ENCODE measurements around the gene COPG1. TPM values are rescaled to one million over a fixed set of nuclear protein-coding genes. Genes with fewer than 3 reads are reported as not detected.

Gene COPG1
- total RNA-seq, 1 donor from 2014 or later, result 169 TPM

Small RNAs within 50 kb of the gene (microRNA-seq; reads per million reads assigned to microRNA genes)
- gene MIR6826, result not detected

Other genes starting within 250 kb of the COPG1 start
- gene EFCC1, start 248.3 kb upstream of the COPG1 start, total RNA-seq (ENCODE audit: low replicate concordance), result 0.29 and 2.2 TPM in 2 replicates
- gene GP9, start 188.8 kb upstream of the COPG1 start, total RNA-seq (ENCODE audit: low replicate concordance), result not detected in 2 replicates
- 16.2 and 21.1 TPM in 2 replicates for gene RAB43, start 127.8 kb upstream of the COPG1 start, total RNA-seq (ENCODE audit: low replicate concordance)
- gene ISY1, start 88.5 kb upstream of the COPG1 start, total RNA-seq (ENCODE audit: low replicate concordance), result 33.2 and 35.6 TPM in 2 replicates
- 238 and 260 TPM in 2 replicates for gene CNBP, start 65.7 kb upstream of the COPG1 start, total RNA-seq (ENCODE audit: low replicate concordance)
- gene HMCES, start 29.3 kb downstream of the COPG1 start, total RNA-seq (ENCODE audit: low replicate concordance), result 33.2 and 34.9 TPM in 2 replicates
- gene EFCAB12, start 179.0 kb downstream of the COPG1 start, total RNA-seq (ENCODE audit: low replicate concordance), result 1.2 and 6.0 TPM in 2 replicates
- 22.6 and 28.6 TPM in 2 replicates for gene MBD4, start 190.3 kb downstream of the COPG1 start, total RNA-seq (ENCODE audit: low replicate concordance)
- gene IFT122, start 190.6 kb downstream of the COPG1 start, total RNA-seq (ENCODE audit: low replicate concordance), result 16.9 and 41.6 TPM in 2 replicates